Breast epithelium (tissue), 3 donors: ENCODE measurements around the gene UPF3A.

Source experiments
- POLR2A ChIP-seq: fragments of 450-650 bp; IDR thresholded peaks from one replicate; pipeline ENCODE4 v1.6.1; 2016; ENCODE audit warnings: antibody characterized with exemption, mild to moderate bottlenecking, moderate library complexity
- POLR2AphosphoS5 ChIP-seq, 3 donors: sonication (generic); formaldehyde crosslinking; IDR thresholded peaks; one replicate each; pipeline ENCODE4 v1.6.1; 2017; ENCODE audit warnings: antibody characterized with exemption in 3 of 3
- TF ChIP-seq, protein P1 (sequence below), 3 donors: fragments of 450-650 bp; IDR thresholded peaks; one replicate each; pipeline ENCODE4 v1.5.1; 2016 to 2017; ENCODE audit warnings: antibody characterized with exemption in 3 of 3, mild to moderate bottlenecking in 3 of 3, moderate library complexity in 3 of 3

DNA sequence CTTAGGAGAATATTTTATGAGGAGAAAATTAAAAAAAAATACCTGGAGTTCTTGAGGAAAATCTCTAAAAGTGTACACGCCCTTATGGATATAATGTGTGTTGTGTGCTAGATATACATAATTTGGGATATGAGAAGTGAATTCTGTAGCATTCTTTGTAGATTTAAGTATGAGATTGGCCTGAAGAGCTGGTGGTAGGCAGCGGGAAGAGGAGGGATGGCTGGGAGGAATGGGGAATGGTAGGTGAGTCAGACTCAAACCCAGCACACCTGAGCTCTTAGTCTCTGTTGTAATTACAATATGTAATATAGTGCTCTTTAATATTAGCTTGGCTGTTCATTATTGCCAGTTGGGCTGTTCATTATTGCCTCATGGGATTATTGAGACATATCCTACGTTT, 39.9 kb downstream of the UPF3A start:
- TF ChIP-seq, protein P1, sequence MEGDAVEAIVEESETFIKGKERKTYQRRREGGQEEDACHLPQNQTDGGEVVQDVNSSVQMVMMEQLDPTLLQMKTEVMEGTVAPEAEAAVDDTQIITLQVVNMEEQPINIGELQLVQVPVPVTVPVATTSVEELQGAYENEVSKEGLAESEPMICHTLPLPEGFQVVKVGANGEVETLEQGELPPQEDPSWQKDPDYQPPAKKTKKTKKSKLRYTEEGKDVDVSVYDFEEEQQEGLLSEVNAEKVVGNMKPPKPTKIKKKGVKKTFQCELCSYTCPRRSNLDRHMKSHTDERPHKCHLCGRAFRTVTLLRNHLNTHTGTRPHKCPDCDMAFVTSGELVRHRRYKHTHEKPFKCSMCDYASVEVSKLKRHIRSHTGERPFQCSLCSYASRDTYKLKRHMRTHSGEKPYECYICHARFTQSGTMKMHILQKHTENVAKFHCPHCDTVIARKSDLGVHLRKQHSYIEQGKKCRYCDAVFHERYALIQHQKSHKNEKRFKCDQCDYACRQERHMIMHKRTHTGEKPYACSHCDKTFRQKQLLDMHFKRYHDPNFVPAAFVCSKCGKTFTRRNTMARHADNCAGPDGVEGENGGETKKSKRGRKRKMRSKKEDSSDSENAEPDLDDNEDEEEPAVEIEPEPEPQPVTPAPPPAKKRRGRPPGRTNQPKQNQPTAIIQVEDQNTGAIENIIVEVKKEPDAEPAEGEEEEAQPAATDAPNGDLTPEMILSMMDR (IDR thresholded peaks at IDR 0.05) = no peak
- TF ChIP-seq POLR2A = no peak
- no peak for TF ChIP-seq POLR2AphosphoS5 (IDR thresholded peaks at IDR 0.05)
